ENCODE measurements around the gene PRM2. TPM values are rescaled to one million over a fixed set of nuclear protein-coding genes. Genes with fewer than 3 reads are reported as not detected.

The PRM2 gene
- total RNA-seq, 1 donor from 2014 or later: not detected

- DNase-seq (ENCODE audit: low spot score in 2 of 2) (no peak), FAIRE-seq (no peak)
Measured at GRCh38 chr16:11234884-11235702, 41.2 kb downstream of the PRM2 start.

- DNase-seq (ENCODE audit: low spot score in 2 of 2) (no peak), FAIRE-seq (no peak)
Measured at GRCh38 chr16:11233727-11234376, 42.4 kb downstream of the PRM2 start.

- no peak for FAIRE-seq
- DNase-seq (ENCODE audit: low spot score in 2 of 2): no peak
Measured at GRCh38 chr16:11232852-11233726, 43.2 kb downstream of the PRM2 start.

GRCh38 chr16:11232302-11232851 lies 43.9 kb downstream of the PRM2 start:
- FAIRE-seq (no peak), DNase-seq (ENCODE audit: low spot score in 2 of 2) (no peak)

- DNase-seq (ENCODE audit: low spot score in 2 of 2) (no peak), FAIRE-seq (no peak)
Measured at GRCh38 chr16:11231367-11231970, 44.8 kb downstream of the PRM2 start.

- FAIRE-seq: no peak
- no peak for DNase-seq (ENCODE audit: low spot score in 2 of 2)
Measured at GRCh38 chr16:11229906-11230305, 46.4 kb downstream of the PRM2 start.

- FAIRE-seq (no peak), DNase-seq (ENCODE audit: low spot score in 2 of 2) (no peak)
Measured at GRCh38 chr16:11229432-11229831, 46.8 kb downstream of the PRM2 start.

GRCh38 chr16:11225677-11226549 lies 50.4 kb downstream of the PRM2 start:
- no peak for FAIRE-seq

More at GRCh38 chr16:11225677-11226549, 50.4 kb downstream of the PRM2 start:
- no peak for DNase-seq (ENCODE audit: low spot score in 2 of 2)

Small RNA genes lying within 50 kb of the gene (small RNA-seq; reads per million reads assigned to genes)
- gene MIR548H2 (not detected), gene RF00019 (not detected), gene RF00554 (not detected)

Other genes with a start within 250 kb of the PRM2 start
- gene SOCS1, start 20.3 kb downstream of the PRM2 start, total RNA-seq: 0.82 TPM
- gene TNP2, start 7.2 kb downstream of the PRM2 start, total RNA-seq: not detected
- not detected for gene PRM3, start 2.9 kb downstream of the PRM2 start, total RNA-seq
- not detected for gene PRM1, start 4.8 kb upstream of the PRM2 start, total RNA-seq
- gene RMI2, start 69.0 kb upstream of the PRM2 start, total RNA-seq: 4.5 TPM